Ectodermal cell (in vitro differentiated cells): Measurements from ENCODE around the gene NEGR1.

Experiments used
- H3K27ac ChIP-seq: 2 replicates; pipeline ENCODE4 v1.7.0; 2013; ENCODE audit warnings: mild to moderate bottlenecking, low read depth, low read length; ENCODE audit not compliant: insufficient read depth, poor library complexity, severe bottlenecking
- H3K27me3 ChIP-seq: 2 replicates; pipeline ENCODE4 v1.7.0; 2013; ENCODE audit warnings: mild to moderate bottlenecking, low read length; ENCODE audit not compliant: insufficient read depth, control insufficient read depth, poor library complexity, severe bottlenecking
- H3K36me3 ChIP-seq: one replicate; pipeline ENCODE4 v1.7.0; 2013; ENCODE audit warnings: low read length; ENCODE audit not compliant: control insufficient read depth, insufficient read depth
- H3K4me1 ChIP-seq: one replicate; pipeline ENCODE4 v1.7.0; 2013; ENCODE audit warnings: low read length; ENCODE audit not compliant: control insufficient read depth, insufficient read depth
- H3K4me3 ChIP-seq: 2 replicates; pipeline ENCODE4 v1.7.0; 2013; ENCODE audit warnings: low read depth, low read length, control low read depth; ENCODE audit not compliant: insufficient read depth
- H3K9me3 ChIP-seq: 2 replicates; pipeline ENCODE4 v1.7.0; 2013; ENCODE audit warnings: mild to moderate bottlenecking, low read length, moderate library complexity; ENCODE audit not compliant: control insufficient read depth
- WGBS, 2 experiments: methylation state at CpG; one replicate each; pipeline ENCODE4 v1.1.7; 2013; ENCODE audit warnings: missing lambda C conversion rate in 2 of 2; 5-methylcytosine and 5-hydroxymethylcytosine counted together

NEGR1 gene

DNA sequence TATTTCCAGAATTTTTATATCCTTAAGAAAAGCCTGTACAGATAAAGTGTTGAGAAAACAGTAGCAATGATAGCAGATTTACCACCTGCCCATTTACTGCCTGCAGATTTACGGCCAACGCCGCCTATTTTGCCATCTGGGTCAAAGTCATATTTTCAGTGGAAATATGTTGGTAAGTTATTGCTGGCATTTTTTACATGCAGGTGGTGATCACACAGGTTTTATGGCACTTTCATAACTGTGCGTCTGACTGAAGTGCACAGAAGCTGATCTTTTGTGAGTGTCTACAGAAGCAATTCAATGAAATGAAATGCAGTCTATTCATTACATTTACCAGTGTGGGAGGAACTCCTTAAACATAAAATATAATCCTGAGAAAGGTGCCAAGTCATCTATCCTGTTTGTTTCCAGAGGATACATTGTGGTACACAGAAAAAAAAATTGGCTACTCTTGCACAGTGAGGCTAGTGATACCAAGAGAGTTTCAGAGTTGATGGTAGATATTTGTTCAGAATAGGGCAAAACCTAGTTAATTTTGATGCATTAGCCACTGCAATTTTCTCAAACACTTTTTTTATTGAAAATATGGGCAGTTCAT is 458.5 kb downstream of the NEGR1 start:
- WGBS, 2 experiments, result 94 to 98% methylated on average over 4 of the region's 4 CpGs
- H3K27ac ChIP-seq, result no peak overlapping the region
- no peaks in the 10 kb centered on the region for H3K36me3 ChIP-seq
- no peaks in the 10 kb centered on the region for H3K9me3 ChIP-seq
- no peak overlapping the region for H3K4me3 ChIP-seq
- peaks cover 5% of the 10 kb centered on the region for H3K4me1 ChIP-seq
- H3K27me3 ChIP-seq, result no peaks in the 10 kb centered on the region

DNA sequence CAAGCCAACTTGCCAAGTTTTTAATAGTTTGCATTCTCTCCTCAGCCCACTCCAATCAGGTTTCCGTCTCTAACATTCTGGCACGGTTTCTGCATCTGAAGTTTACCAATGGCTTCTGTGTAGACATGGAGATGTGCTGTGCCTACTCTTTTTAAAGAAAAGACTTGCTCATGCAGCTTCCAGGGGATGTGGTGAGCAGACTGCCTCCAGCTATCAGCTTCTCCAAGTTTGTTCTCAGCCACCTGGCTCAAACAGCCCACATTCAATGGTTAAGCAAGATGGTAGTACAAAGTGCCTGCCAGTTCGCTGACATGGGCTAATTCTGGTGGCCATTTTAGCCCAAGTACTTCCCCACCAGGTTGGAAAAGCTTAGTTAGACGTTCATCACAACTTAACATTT is 465.3 kb downstream of the NEGR1 start:
- H3K36me3 ChIP-seq, result no peaks in the 10 kb centered on the region
- no peak overlapping the region for H3K27ac ChIP-seq
- no peaks in the 10 kb centered on the region for H3K9me3 ChIP-seq
- 94 to 96% methylated on average over 4 of the region's 4 CpGs for WGBS, 2 experiments
- H3K4me1 ChIP-seq, result no peaks in the 10 kb centered on the region
- H3K4me3 ChIP-seq, result no peak overlapping the region
- no peaks in the 10 kb centered on the region for H3K27me3 ChIP-seq

DNA sequence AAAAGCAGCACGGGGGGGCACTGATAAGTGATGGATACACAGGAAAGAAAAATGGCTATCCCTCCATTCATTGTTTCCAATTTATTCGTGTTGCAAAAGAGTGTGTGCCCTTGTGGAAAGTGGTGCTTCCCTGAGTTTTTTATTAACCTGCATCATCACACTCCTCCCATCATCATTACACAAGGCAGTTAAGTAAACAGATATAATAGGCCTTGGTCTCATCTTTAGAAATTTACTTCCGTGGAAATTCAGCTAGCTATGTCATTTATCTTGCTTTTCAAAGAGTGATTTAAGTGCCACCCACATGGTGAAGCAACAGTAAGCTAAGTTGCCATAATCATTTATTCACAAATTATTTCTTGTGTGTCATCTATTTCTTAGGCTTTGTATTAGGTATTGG is 473.3 kb downstream of the NEGR1 start:
- Histone ChIP-seq H3K36me3 (no peaks in the 10 kb centered on the region), H3K27ac (no peak overlapping the region), H3K27me3 (no peaks in the 10 kb centered on the region), H3K4me3 (no peak overlapping the region), H3K4me1 (no peaks in the 10 kb centered on the region), H3K9me3 (no peaks in the 10 kb centered on the region)
- WGBS, 2 experiments, result 94 to 100% methylated on average over 2 to 3 of the region's 3 CpGs

DNA sequence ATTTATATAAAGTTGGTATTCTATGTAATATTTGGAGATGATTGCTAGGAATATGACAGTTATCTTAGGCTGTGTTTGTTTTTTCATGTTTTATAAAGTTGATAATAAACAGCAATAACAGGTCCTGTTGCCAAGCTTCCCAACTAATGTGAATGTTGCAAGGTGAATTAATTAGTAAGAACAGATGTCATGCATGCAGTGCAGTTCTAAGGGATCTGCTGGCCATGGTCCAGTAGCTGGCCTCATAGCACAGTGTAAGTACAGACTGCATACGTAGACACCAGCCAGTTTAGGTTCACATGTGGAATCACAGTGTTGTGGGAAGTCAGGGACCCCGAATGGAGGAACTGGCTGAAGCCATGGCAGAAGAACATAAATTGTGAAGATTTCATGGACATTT is 478.2 kb downstream of the NEGR1 start:
- WGBS, 2 experiments, result 92 to 100% methylated on average over 2 of the region's 2 CpGs
- Histone ChIP-seq H3K4me1 (no peaks in the 10 kb centered on the region), H3K36me3 (no peaks in the 10 kb centered on the region), H3K27ac (no peak overlapping the region), H3K27me3 (no peaks in the 10 kb centered on the region), H3K4me3 (no peak overlapping the region), H3K9me3 (no peaks in the 10 kb centered on the region)

DNA sequence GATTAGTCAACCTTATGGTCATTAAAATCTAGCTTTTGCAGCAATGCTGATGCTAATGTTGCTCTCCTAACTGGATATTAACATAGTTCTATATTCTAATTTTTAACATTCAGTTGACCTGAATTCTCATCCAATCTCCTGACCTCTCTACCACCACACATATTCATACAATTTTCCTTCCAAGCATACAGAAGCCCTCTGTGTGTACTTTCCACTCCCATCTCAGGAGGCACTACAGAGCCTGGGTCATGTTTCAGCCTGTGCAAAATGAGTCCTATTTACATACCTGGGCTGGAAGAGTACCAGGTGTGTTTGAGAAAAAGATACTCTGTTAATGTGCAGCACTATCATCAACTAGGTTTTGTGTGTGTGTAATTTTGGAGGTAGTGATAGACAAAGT is 486.3 kb downstream of the NEGR1 start:
- Histone ChIP-seq H3K9me3 (no peaks in the 10 kb centered on the region), H3K27ac (no peak overlapping the region), H3K4me1 (no peaks in the 10 kb centered on the region)

DNA sequence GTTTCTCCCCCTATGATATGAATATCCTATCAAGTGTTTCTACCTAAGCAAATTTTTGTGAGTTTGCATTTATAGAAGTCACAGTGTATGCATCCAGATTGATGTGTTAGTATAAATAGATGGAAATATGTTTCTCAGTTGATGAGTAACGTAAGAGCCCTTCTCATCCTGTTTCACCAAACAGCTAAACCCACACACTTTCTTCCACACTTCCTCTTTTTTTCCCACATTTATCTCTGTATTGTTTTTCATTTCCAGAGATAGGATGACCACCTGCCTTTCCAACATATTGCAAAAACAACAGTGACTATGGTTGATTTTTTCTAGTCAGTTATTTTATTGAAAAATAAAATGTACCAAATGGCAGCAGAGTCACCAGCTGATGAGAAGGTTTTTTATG is 490.1 kb downstream of the NEGR1 start:
- WGBS, 2 experiments, result 82 to 83% methylated on average over 1 of the region's 1 CpG
- Histone ChIP-seq H3K4me1 (no peaks in the 10 kb centered on the region), H3K27ac (no peak overlapping the region), H3K36me3 (no peaks in the 10 kb centered on the region), H3K27me3 (no peaks in the 10 kb centered on the region), H3K4me3 (no peak overlapping the region), H3K9me3 (no peaks in the 10 kb centered on the region)

More for the DNA sequence above, 486.3 kb downstream of the NEGR1 start:
- H3K36me3 ChIP-seq, result no peaks in the 10 kb centered on the region
- H3K27me3 ChIP-seq, result no peaks in the 10 kb centered on the region
- no peak overlapping the region for H3K4me3 ChIP-seq

DNA sequence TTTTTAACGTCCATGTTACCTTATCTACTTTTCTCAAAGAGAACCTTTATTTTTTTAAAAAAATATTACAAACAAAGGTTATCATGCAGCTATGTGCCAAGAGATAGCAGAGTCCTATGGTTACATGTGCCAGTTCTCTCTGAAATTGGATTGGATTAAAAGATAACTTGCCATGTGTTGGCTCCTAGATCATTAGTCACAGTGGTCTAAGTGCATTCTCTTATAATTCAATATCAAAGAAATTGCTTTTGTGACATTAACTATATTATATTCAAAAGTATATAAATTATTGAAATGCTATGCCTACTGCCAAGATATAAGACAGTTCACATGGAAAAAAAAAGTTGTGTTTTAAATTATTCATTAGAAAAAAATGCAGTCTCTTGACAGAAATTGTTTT is 494.2 kb downstream of the NEGR1 start:
- Histone ChIP-seq H3K4me1 (no peaks in the 10 kb centered on the region), H3K27me3 (no peaks in the 10 kb centered on the region), H3K36me3 (no peaks in the 10 kb centered on the region), H3K9me3 (no peaks in the 10 kb centered on the region), H3K4me3 (no peak overlapping the region), H3K27ac (no peak overlapping the region)
- WGBS, 2 experiments, result 100% methylated on average over 1 of the region's 1 CpG; no CpG with 5 or more reads in 1 of the 2 experiments

DNA sequence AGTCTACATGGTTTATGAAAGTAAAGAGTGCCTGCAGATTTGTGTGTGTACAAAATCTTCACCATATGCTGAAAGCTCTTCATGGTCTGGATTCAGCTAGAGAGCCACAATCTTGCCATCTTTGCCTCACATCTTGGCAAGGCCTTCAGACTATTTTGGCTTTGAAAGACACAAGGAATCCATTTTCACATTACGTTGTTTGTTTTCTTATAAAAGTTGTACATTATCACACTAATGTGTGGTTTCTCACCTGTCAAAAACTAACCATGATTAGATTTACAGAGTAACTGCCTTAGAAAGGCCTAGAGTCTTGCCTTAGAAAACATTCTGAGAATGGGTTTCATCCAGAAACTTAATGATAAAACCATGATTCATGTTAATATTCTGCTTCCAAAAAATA is 494.6 kb downstream of the NEGR1 start:
- no peak overlapping the region for H3K27ac ChIP-seq
- H3K36me3 ChIP-seq, result no peaks in the 10 kb centered on the region
- no peaks in the 10 kb centered on the region for H3K9me3 ChIP-seq
- no peaks in the 10 kb centered on the region for H3K27me3 ChIP-seq
- WGBS, 2 experiments, result 80 to 100% methylated on average over 1 of the region's 1 CpG
- no peaks in the 10 kb centered on the region for H3K4me1 ChIP-seq
- H3K4me3 ChIP-seq, result no peak overlapping the region

DNA sequence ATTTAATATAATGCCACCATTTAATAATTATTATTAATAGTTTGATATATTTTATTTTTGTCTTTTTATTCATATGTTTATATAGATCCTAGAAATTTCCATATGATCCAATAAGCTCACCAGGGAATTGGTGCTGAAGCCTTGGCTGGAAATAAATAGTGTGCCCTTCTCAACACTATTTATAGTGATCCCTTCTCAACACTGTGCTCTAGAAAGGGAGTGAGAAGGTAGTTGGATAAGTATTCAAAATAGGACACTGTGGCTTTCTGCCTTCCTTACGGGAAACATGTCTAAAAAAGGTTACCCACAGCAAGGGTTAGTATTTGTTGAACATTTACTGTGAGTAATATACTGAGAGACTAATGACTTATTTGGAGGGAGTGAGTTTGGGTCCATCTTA is 496.1 kb downstream of the NEGR1 start:
- Histone ChIP-seq H3K4me3 (no peak overlapping the region), H3K27ac (no peak overlapping the region), H3K27me3 (no peaks in the 10 kb centered on the region), H3K9me3 (no peaks in the 10 kb centered on the region), H3K36me3 (no peaks in the 10 kb centered on the region), H3K4me1 (no peaks in the 10 kb centered on the region)
- 96% methylated on average over 1 of the region's 1 CpG for WGBS, 2 experiments

DNA sequence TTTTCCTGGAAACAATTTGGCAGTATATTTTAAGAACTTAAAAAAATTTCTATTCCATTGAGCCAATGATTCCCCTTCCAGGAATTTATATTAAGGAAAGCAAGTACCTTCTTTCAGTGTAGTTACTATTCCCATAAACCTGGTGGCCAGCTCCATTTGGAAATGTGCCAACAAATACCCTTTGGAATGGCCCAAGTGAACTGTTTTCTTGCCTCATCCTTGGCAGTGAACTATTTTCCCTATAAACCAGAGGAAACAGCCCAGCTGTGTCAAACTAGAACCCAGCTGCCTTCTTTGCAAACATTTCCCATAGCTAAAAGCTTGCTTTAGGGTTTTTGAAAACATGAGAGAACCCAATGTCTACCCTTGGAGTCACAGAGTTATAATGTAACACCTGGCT is 496.9 kb downstream of the NEGR1 start:
- Histone ChIP-seq H3K27me3 (no peaks in the 10 kb centered on the region), H3K9me3 (no peaks in the 10 kb centered on the region), H3K4me3 (no peak overlapping the region), H3K27ac (no peak overlapping the region), H3K4me1 (no peaks in the 10 kb centered on the region), H3K36me3 (no peaks in the 10 kb centered on the region)

DNA sequence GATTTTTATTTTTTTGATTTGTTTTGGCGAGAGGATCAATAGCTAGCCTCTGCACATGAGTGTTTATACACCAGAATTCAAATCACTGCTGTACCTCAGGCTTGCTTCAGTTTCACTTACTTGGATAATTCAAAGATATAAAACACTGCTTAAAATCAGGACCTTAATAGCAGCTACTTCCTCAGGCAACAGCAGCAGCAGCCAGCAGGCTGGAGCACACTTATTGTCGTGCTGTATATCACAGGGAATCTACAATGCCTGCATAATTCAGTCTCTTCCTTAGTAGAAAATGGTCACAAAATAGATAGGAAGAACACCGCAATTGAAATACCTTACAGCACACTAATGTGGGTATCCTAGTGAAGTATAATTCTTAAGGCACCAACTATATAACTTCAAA is 497.3 kb downstream of the NEGR1 start:
- H3K4me3 ChIP-seq, result no peak overlapping the region
- no peaks in the 10 kb centered on the region for H3K4me1 ChIP-seq
- no peaks in the 10 kb centered on the region for H3K27me3 ChIP-seq
- H3K36me3 ChIP-seq, result no peaks in the 10 kb centered on the region
- no peak overlapping the region for H3K27ac ChIP-seq
- H3K9me3 ChIP-seq, result no peaks in the 10 kb centered on the region
- 86 to 96% methylated on average over 2 to 3 of the region's 3 CpGs for WGBS, 2 experiments
